Eye (tissue), 1 donor: ENCODE data around the gene CDC42BPA.

ENCODE experiments used
- DNase-seq: peaks from one replicate; pipeline ENCODE4 v3.0.0-alpha.2; 2015

Gene CDC42BPA

GRCh38 chr1:226989085-226989920 lies 329.0 kb downstream of the CDC42BPA start:
- no peak for DNase-seq

DNA sequence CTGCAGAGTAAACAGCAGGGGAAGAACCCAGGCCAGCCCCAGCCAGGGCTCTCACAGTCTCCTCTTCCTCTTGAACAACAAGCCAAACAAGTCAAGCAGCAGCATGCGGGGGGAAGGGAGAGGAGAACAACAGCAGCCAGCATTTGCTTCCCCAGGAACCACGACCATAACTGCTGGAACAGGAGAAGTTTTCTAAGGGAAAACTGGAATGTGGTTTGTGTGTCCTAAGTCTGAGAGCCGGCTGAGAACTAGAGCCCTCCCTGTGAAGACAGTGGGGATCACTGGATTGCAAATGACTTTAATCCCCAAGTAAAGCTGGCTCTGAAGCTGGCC lies 330.0 kb downstream of the CDC42BPA start:
- no peak for DNase-seq

- DNase-seq, result no peak
Observed at GRCh38 chr1:226987623-226988333, 330.5 kb downstream of the CDC42BPA start.

GRCh38 chr1:226987179-226987536 lies 331.1 kb downstream of the CDC42BPA start:
- no peak for DNase-seq

GRCh38 chr1:226986496-226987178 lies 331.7 kb downstream of the CDC42BPA start:
- no peak for DNase-seq

DNA sequence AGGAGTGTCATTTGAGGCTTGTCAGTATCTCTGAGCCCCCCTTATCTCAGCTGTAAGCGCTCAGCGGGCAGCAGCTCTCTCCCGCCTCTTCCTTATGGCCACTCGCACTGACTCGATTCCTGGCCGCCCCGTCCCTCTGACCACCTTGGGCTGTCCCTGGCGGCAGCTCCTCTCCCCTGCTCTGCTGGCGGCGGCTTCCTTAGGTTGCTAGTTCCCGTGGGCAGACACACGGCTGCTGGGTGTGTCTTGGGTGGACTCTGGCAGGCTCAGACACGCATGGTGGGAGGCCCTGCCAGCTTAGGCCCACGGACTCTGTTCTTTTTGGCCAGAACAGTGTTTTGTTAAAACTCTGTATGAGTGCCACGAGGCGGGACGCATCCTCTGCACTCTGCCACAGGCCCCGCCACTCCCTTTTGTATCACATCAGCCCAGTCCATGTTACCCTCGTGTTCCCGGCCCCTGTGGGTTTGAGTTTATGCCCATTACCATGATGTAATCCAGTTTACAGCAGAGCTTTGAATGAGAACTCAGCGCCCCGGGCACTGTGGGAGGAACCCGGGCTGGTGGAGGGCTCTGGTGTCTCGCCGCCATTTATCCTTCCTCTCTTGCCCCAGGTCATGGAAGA lies 332.3 kb downstream of the CDC42BPA start:
- no peak for DNase-seq

GRCh38 chr1:226985239-226985838 lies 333.0 kb downstream of the CDC42BPA start:
- no peak for DNase-seq

GRCh38 chr1:226984521-226985238 lies 333.6 kb downstream of the CDC42BPA start:
- no peak for DNase-seq

GRCh38 chr1:226983992-226984364 lies 334.3 kb downstream of the CDC42BPA start:
- DNase-seq, result no peak

DNA sequence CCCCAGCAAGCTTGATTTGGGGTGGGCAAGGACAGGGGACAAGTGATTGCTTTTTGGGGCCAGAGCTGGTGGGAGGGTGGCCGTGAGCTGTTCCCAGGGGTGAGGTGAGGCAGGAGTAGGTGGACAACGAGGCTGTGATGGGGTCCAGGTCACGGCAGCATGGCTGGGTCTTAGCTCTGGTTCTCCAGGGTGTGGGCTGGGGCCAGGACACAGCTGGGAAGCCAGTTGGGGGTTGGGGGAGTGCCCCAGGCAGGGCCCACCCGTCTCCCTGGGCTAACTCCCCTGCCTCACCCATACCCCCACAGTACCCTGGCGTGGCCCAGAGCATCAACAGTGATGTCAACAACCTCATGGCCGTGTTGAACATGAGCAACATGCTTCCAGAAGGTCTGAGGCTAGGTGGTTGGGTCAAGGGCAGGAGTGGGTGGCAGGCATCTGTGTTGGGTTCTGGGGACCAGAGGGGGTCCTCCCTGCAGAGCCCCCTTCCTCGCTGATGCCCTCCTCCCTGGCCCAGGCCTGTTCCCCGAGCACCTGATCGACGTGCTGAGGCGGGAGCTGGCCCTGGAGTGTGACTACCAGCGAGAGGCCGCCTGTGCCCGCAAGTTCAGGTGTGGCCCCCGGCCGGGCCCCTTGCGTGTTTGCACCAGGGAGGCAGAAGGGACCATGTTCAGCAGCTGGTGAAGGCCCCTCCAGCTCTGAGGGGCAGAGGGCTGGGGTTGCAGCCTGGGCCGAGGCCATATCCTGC lies 334.9 kb downstream of the CDC42BPA start:
- no peak for DNase-seq

- no peak for DNase-seq
Observed at GRCh38 chr1:226982451-226983177, 335.7 kb downstream of the CDC42BPA start.

DNA sequence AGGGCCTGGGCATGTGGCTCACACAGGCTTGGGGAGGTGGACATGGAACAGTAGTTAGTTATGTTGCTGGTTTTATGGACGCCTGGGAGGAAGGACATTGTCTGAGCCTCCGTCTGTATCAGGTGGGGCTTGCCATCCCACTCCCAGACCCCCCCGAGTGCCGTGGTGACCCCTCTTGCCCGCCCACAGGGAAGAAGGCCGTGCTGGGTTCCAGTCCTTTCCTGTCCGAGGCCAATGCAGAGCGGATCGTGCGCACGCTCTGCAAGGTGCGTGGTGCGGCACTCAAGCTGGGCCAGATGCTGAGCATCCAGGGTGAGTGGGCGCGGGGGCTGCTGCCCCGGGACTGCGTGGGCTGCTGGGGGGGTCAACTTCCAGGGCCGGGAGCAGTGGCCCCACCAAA lies 336.5 kb downstream of the CDC42BPA start:
- no peak for DNase-seq

DNA sequence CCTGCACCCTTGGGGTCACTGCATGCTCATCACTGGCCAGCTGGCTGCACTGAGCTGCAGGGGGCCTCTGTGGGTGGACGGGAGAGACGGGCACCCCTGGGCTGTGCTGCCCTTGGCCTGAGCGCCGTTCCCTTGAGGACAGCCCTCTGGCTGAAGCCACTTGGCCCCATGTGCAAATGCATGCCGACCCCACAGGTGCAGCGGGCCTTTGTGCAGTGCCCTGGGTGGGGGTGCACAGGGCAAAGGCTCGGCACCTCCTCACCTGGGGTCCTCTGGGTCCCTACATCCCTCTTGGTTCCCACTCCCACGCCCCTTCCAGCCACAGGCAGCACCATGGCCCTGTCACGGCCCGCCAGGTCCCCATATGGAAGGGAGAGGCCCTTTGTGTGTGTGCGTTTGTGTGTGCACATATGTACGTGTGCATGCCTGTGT lies 336.9 kb downstream of the CDC42BPA start:
- DNase-seq, result no peak

- no peak for DNase-seq
Observed at GRCh38 chr1:226980565-226981385, 337.5 kb downstream of the CDC42BPA start.

GRCh38 chr1:226980122-226980560 lies 338.2 kb downstream of the CDC42BPA start:
- no peak for DNase-seq

- no peak for DNase-seq
Observed at GRCh38 chr1:226979517-226980121, 338.7 kb downstream of the CDC42BPA start.

- no peak for DNase-seq
Observed at GRCh38 chr1:226979115-226979516, 339.2 kb downstream of the CDC42BPA start.

GRCh38 chr1:226978432-226979114 lies 339.7 kb downstream of the CDC42BPA start:
- DNase-seq, result no peak
